GM13976 (cell line): ENCODE measurements around the gene CES1.
"Not testable (repeated sequence)": the region's sequence is repeated elsewhere in the genome, so short reads cannot be mapped to it uniquely, and the experiment has no call there.

Experiments
- DNase-seq: peaks from one replicate; pipeline ENCODE4 v3.0.0; 2012; ENCODE audit warnings: low spot score
- CTCF ChIP-seq: IDR thresholded peaks from 2 replicates; pipeline ENCODE4 v1.5.1; 2012; ENCODE audit warnings: borderline replicate concordance, mild to moderate bottlenecking; ENCODE audit not compliant: insufficient read depth; ENCODE audit errors: extremely low read depth, missing control alignments, control extremely low read depth
- in situ Hi-C: fragments of 300-500 bp; cut with MboI; formaldehyde crosslinking; loops from one replicate; pipeline ENCODE4 v1.12.0; 2022; ENCODE audit warnings: low sequenced_read_pairs, mixed read lengths, inconsistent platforms; ENCODE audit not compliant: unreplicated experiment

CES1 gene

GRCh38 chr16:55868980-55869379, 36.1 kb upstream of the CES1 start:
- TF ChIP-seq CTCF, result no peak
- in situ Hi-C loops, result loop anchor here (25.0 kb wide), 1 partner anchor 407 kb away; no protein-coding TSS in a partner anchor
- DNase-seq, result no peak

- no peak for TF ChIP-seq CTCF
- no peak for DNase-seq
- in situ Hi-C loops, result loop anchor here (25.0 kb wide), 1 partner anchor 406 kb away; no protein-coding TSS in a partner anchor
These were observed 35.2 kb upstream of the CES1 start for GRCh38 chr16:55868137-55868536.

GRCh38 chr16:55861288-55861687, 28.4 kb upstream of the CES1 start:
- in situ Hi-C loops, result loop anchor here (25.0 kb wide), 1 partner anchor 399 kb away; no protein-coding TSS in a partner anchor
- DNase-seq, result no peak
- TF ChIP-seq CTCF, result no peak

GRCh38 chr16:55857650-55858049, 24.8 kb upstream of the CES1 start:
- not testable (repeated sequence) for DNase-seq
- in situ Hi-C loops, result loop anchor here (25.0 kb wide), 1 partner anchor 395 kb away; no protein-coding TSS in a partner anchor

GRCh38 chr16:55856950-55857349, 24.1 kb upstream of the CES1 start:
- in situ Hi-C loops, result loop anchor here (25.0 kb wide), 1 partner anchor 395 kb away; no protein-coding TSS in a partner anchor
- TF ChIP-seq CTCF, result no peak
- no peak for DNase-seq

- TF ChIP-seq CTCF, result no peak
- in situ Hi-C loops, result loop anchor here (25.0 kb wide), 1 partner anchor 391 kb away; no protein-coding TSS in a partner anchor
- DNase-seq, result no peak
These were observed 20.2 kb upstream of the CES1 start for GRCh38 chr16:55853114-55853513.

GRCh38 chr16:55849536-55849935, 16.6 kb upstream of the CES1 start:
- in situ Hi-C loops, result loop anchor here (10.0 kb wide), 1 partner anchor 145 kb away; no protein-coding TSS in a partner anchor
- DNase-seq, result no peak
- TF ChIP-seq CTCF, result no peak
